Activated naive CD8-positive, alpha-beta T cell treated with anti-CD3 and anti-CD28 coated beads, Interleukin-2, amount 50 U/mL, for 24 hours (primary cell): ENCODE data around the gene TRIM2.
"Not testable (repeated sequence)": the region's sequence is repeated elsewhere in the genome, so short reads cannot be mapped to it uniquely, and the experiment has no call there.

Experiments
- ATAC-seq: fragments of 150-1000 bp; cut with Tn5 transposase; one replicate; pipeline ENCODE4 v1.10.0; 2021
- DNase-seq: peaks from one replicate; pipeline ENCODE4 v3.0.0; 2021
- H3K27ac Mint-ChIP-seq: one replicate; pipeline ENCODE4 v1.8.0; 2021; ENCODE audit warnings: mild to moderate bottlenecking, mixed read lengths
- H3K27me3 Mint-ChIP-seq: one replicate; pipeline ENCODE4 v1.8.0; 2021; ENCODE audit warnings: mixed read lengths
- H3K36me3 Mint-ChIP-seq: one replicate; pipeline ENCODE4 v1.8.0; 2021; ENCODE audit warnings: low read depth, mixed read lengths
- H3K4me1 Mint-ChIP-seq: one replicate; pipeline ENCODE4 v1.8.0; 2021; ENCODE audit warnings: mixed read lengths
- H3K4me3 Mint-ChIP-seq: one replicate; pipeline ENCODE4 v1.8.0; 2021; ENCODE audit warnings: mild to moderate bottlenecking, moderate library complexity, mixed read lengths
- H3K9me3 Mint-ChIP-seq: one replicate; pipeline ENCODE4 v1.8.0; 2021; ENCODE audit warnings: mixed read lengths

Gene TRIM2

DNA sequence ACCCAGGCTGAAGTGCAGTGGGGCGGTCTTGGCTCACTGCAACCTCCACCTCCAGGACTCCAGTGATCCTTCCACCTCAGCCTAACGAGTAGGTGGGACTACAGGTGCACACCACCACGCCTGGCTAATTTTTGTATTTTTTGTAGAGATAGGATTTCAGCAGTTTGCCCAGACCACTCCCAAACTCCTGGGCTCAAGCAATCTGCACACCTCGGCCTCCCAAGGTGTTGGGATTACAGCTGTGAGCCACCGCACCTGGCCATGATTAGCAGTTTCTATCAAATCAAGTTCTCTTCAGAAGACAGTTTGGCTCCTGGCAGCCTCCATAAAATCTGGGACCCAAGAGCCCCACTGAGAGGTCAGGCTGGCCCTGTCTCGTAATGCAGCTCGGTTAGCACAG, 26.4 kb upstream of the TRIM2 start:
- no peak overlapping the region for H3K4me3 Mint-ChIP-seq

DNA sequence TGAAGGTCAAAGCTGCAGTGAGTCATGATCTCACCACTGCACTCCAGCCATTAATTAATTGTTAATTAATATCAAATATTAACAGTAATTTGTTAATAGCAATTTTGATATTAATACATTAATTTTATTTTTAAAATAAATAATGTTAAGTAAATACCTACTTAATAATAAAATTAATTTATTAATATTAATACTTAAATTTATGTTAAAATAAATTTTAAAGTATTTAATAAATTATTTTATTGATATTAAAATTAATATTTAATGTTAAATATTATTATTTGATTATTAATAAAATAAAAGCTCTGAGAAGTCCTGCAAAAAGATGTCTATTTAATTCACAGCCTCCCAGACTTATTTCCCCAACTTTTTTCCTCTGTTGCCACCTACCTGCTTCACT, 25.1 kb upstream of the TRIM2 start:
- H3K27ac Mint-ChIP-seq, result no peak overlapping the region
- H3K4me3 Mint-ChIP-seq, result no peak overlapping the region
- ATAC-seq (no peak), DNase-seq (no peak)
- no peaks in the 10 kb centered on the region for H3K4me1 Mint-ChIP-seq
- H3K27me3 Mint-ChIP-seq, result no peaks in the 10 kb centered on the region
- no peaks in the 10 kb centered on the region for H3K9me3 Mint-ChIP-seq
- no peaks in the 10 kb centered on the region for H3K36me3 Mint-ChIP-seq

More for the DNA sequence above, 26.4 kb upstream of the TRIM2 start:
- no peaks in the 10 kb centered on the region for H3K36me3 Mint-ChIP-seq
- no peaks in the 10 kb centered on the region for H3K9me3 Mint-ChIP-seq
- DNase-seq (no peak), ATAC-seq (no peak)
- no peaks in the 10 kb centered on the region for H3K4me1 Mint-ChIP-seq
- H3K27ac Mint-ChIP-seq, result no peak overlapping the region
- H3K27me3 Mint-ChIP-seq, result no peaks in the 10 kb centered on the region

DNA sequence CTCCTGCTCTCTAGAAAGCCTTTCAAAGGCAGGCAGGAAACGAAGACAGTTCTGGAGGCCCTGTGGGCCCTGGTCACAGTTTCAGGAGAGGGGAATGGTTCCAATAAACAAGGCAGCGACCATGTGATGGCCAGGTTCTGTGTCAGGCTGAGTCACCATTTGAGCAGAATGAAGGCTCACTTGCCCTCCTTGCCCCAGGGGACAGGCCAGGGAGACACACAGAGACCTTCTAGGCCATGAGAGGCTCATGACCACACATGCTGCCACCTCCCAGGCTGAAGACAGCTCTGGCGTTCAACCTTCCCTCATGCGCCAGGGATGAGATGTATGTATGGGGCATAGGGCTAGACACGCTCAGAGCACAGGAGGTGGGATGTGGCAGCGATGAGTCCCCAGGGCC, 22.9 kb upstream of the TRIM2 start:
- Mint-ChIP-seq H3K9me3 (no peaks in the 10 kb centered on the region), H3K4me3 (no peak overlapping the region)
- no peak for ATAC-seq

DNA sequence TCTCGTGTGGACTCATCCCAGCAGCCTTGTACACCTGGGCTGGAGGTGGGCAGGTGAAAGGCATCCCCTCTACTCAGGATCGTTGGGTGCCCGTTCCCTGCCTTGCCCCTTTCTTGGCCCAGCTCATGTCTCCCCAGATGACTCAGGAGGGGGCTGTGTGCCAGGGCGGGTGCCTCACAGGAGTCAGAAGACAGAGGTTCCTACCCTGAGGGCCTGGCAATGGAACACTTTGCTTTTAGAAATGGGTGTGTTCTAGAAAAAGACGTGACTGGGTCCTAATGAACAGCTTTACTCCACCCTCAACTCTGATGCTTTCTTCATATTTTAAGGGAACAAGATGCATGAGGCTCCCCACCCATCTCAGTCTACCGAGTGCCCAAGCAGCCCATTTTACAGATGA, 22.5 kb upstream of the TRIM2 start:
- H3K4me1 Mint-ChIP-seq, result no peaks in the 10 kb centered on the region
- no peak for ATAC-seq
- H3K27ac Mint-ChIP-seq, result no peak overlapping the region

More for the DNA sequence above, 22.9 kb upstream of the TRIM2 start:
- no peaks in the 10 kb centered on the region for H3K4me1 Mint-ChIP-seq
- no peaks in the 10 kb centered on the region for H3K36me3 Mint-ChIP-seq
- no peak overlapping the region for H3K27ac Mint-ChIP-seq
- no peak for DNase-seq
- no peaks in the 10 kb centered on the region for H3K27me3 Mint-ChIP-seq

DNA sequence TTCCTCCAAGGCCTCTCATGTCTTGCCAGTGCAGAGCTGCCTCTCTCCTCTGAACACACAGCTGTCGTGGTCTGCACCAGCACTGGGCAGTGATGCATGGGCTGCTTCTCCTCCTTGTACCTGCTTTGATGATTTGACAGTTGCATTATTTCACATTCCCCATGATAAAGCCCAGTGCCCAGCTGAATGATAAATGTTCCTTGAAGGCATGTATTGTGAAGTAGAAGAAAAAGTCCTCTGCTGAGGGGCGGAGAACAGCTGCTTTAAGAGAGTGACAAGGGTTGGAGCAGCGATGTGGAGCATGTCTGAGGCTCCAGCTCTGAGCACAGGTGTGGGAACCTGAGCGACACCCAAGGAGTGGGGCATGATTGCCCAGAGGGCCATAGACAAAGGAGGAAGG, 21.1 kb upstream of the TRIM2 start:
- Mint-ChIP-seq H3K27me3 (no peaks in the 10 kb centered on the region), H3K4me1 (no peaks in the 10 kb centered on the region), H3K27ac (no peak overlapping the region), H3K9me3 (no peaks in the 10 kb centered on the region), H3K4me3 (no peak overlapping the region), H3K36me3 (no peaks in the 10 kb centered on the region)
- DNase-seq (no peak), ATAC-seq (no peak)

More for the DNA sequence above, 22.5 kb upstream of the TRIM2 start:
- no peak overlapping the region for H3K4me3 Mint-ChIP-seq
- H3K36me3 Mint-ChIP-seq, result no peaks in the 10 kb centered on the region
- H3K27me3 Mint-ChIP-seq, result no peaks in the 10 kb centered on the region
- no peak for DNase-seq
- no peaks in the 10 kb centered on the region for H3K9me3 Mint-ChIP-seq

DNA sequence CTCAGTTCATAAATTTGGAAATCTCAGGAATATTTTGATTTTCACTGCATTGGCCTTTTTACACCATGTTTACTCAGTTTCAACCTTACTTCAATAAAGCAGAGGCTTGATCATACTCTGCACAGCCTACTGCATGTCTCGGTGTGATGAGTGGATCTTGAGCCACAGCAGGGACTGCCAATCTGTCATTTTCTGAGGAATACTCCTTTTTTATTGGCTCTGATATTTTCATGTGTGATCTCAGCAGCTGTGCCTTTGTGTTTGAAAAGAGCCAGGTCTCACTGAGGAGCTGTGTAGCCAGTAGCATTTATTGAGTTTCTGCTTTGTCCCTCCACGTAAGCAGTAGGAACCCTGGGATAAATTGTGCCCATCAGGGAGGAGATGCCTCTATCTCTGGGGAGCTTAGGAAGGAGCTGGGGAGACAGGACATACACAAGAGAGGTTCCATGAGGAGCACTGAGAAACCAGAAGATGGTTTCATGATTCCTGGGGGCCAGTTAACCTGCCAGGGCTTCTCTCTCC, 18.9 kb upstream of the TRIM2 start:
- ATAC-seq (no peak), DNase-seq (no peak)
- no peaks in the 10 kb centered on the region for H3K4me1 Mint-ChIP-seq
- H3K36me3 Mint-ChIP-seq, result no peaks in the 10 kb centered on the region
- H3K27ac Mint-ChIP-seq, result no peak overlapping the region
- no peaks in the 10 kb centered on the region for H3K9me3 Mint-ChIP-seq
- no peak overlapping the region for H3K4me3 Mint-ChIP-seq
- H3K27me3 Mint-ChIP-seq, result no peaks in the 10 kb centered on the region

DNA sequence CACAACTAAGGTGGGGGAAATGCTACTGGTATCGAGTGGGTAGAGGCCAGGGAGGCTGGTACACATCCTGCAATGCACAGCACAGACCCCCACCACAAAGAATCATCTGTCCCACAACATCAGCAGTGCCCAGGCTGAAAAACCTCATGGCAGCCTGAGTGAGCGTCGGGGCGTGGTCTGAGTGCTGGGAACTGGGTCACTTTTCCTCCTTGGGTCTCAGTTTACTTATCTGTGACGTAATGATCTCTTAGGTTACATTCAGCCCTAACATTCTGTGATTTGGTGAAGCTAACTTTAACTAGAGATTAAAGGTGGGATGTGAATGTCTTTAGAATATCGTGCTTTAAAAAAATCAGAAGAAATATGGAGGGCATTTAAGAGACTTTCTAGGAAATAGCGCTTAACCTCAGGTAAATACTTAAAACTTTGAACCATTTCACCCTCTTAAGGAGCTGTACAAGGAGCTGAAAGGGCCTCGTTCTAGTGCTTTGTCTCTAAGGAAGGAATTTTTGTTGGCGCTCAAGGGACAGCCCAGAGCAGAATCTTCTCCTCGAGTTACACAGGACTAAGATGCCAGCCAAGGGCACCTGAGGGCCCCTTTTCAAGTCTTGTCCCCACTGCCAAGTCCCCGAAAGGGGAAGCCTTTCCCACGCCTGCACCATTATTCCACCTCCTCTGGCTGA, 18.1 kb upstream of the TRIM2 start:
- Mint-ChIP-seq H3K36me3 (no peaks in the 10 kb centered on the region), H3K4me3 (no peak overlapping the region), H3K27me3 (no peaks in the 10 kb centered on the region), H3K4me1 (no peaks in the 10 kb centered on the region), H3K27ac (no peak overlapping the region), H3K9me3 (no peaks in the 10 kb centered on the region)
- no peak for ATAC-seq
- no peak for DNase-seq

DNA sequence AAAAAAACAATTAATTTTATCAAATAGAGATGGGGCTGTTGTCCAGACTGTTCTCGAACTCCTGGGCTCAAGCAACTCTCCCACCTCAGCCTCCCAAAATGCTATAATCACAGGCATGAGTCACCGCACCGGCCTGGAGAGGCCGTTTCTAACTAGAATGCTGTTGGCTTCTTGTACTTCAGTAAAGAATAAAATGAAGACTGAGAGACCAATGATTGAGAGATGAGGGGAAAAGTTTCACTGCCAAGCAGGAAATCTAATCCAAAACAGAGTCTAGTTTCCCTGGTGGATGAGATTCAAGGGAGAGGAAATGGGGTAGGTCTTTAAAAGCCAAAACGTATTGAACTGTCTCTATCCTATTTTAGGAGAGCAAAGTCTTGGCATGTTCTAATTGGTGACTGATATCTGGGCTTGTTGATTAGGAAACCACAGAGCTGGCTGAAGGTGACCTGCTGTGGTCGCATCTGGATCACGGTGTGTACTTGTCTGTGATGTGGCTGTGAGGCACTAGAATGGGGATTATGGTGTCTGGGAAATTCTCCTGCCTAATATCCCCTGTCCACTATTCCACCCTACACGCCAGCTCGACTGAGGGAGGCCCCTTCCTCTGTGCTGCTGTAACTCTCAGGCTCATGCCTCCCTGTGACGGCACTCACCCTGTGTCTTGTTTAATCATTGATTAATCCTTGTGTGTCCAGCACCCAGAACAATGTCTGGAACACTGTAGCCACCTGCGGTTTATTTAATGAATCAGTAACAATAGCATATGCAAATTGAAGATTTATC, 15.0 kb upstream of the TRIM2 start:
- no peaks in the 10 kb centered on the region for H3K4me1 Mint-ChIP-seq
- ATAC-seq, result no peak
- H3K4me3 Mint-ChIP-seq, result no peak overlapping the region
- H3K9me3 Mint-ChIP-seq, result no peaks in the 10 kb centered on the region
- DNase-seq, result no peak
- H3K27me3 Mint-ChIP-seq, result no peaks in the 10 kb centered on the region
- no peak overlapping the region for H3K27ac Mint-ChIP-seq
- no peaks in the 10 kb centered on the region for H3K36me3 Mint-ChIP-seq

DNA sequence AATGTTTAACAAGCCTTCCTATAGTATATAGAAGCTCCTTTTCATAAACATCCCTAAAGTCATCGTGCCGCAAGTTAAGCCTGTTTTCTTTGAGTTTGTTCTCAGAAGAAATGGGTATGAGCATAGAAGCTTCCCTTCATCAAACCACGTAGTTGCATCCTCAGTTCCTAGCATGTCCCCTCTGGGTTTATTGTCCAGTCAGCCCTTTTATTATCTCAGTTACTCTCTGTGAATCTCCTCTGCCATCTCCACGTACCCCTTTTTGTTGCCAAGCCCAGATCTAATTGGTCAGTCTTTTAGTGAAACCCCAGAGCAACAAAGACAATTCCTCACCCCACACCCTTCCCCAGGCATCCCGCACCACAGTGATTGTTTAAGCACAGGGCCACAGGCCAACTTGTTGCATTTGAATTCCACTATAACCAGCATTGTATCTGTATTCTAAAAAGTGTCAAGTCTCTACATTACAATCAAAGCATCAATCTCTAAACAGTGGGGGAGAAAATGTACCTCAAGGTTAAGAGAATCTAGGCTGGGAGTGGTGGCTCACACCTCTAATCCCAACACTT, 12.4 kb upstream of the TRIM2 start:
- DNase-seq (no peak), ATAC-seq (no peak)
- Mint-ChIP-seq H3K36me3 (no peaks in the 10 kb centered on the region), H3K4me1 (no peaks in the 10 kb centered on the region), H3K9me3 (no peaks in the 10 kb centered on the region), H3K27ac (no peak overlapping the region), H3K4me3 (no peak overlapping the region), H3K27me3 (no peaks in the 10 kb centered on the region)

DNA sequence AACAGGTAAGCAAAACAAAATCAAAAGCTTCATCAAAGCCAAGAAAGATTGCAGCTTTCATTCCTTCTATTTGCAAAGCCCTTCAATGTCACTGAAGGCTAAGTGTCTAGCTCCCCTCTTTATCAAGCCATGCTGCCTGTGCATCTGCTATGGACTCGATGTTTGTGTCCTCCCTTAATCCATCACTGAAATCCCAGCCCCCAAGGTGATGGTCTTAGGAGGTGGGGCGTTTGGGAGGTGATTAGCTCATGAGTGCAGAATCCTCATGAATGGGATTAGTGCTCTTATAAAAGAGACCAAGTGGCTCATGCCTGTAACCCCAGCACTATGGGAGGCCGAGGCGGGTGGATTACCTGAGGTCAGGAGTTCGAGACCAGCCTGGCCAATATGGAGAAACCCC, 6.9 kb upstream of the TRIM2 start:
- DNase-seq (no peak), ATAC-seq (no peak)
- H3K4me3 Mint-ChIP-seq, result no peak overlapping the region
- no peak overlapping the region for H3K27ac Mint-ChIP-seq
- no peaks in the 10 kb centered on the region for H3K4me1 Mint-ChIP-seq
- no peaks in the 10 kb centered on the region for H3K9me3 Mint-ChIP-seq
- H3K27me3 Mint-ChIP-seq, result no peaks in the 10 kb centered on the region
- H3K36me3 Mint-ChIP-seq, result no peaks in the 10 kb centered on the region

DNA sequence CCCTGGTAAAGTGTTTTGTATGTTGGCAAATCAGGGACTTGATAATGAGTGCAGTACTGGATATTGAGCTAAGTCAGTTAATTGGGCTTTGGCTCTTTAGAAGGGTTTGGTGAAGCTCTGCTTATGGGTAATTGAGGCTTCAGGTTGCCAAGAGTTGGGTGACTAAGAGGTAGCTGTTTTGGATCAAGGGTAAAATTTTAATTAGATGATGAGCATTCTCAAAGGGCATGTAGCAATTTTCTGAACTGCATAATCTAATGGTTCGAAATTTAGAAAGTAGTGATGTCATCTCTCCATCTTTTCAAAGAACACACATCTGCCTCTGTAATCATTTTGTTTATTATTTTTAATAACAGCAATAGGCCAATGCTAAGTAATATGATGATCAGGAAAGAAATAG, 5.5 kb upstream of the TRIM2 start:
- Mint-ChIP-seq H3K4me1 (no peaks in the 10 kb centered on the region), H3K4me3 (no peak overlapping the region), H3K36me3 (no peaks in the 10 kb centered on the region), H3K27me3 (no peaks in the 10 kb centered on the region), H3K9me3 (no peaks in the 10 kb centered on the region), H3K27ac (no peak overlapping the region)
- ATAC-seq (no peak), DNase-seq (no peak)

DNA sequence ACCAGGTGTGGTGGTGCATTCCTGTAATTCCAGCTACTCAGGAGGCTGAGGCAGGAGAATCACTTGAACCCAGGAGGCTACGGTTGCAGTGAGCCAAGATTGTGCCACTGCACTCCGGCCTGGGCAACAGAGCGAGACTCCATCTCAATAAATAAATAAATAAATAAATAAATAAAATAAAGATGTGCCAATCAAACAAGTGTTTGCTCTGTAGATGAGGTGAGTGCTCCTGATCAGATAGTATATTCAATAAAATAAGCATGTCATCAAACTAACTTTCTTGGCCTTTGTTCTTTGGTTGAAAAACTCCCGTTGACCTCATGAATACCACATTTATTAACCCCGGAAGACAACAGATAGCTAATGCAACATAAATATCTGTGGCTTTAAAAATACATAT, 497 bp upstream of the TRIM2 start:
- not testable (repeated sequence) for H3K4me3 Mint-ChIP-seq, ATAC-seq, H3K27me3 Mint-ChIP-seq, H3K9me3 Mint-ChIP-seq, H3K36me3 Mint-ChIP-seq, H3K27ac Mint-ChIP-seq, DNase-seq
- peaks cover 33% of the 10 kb centered on the region for H3K4me1 Mint-ChIP-seq

DNA sequence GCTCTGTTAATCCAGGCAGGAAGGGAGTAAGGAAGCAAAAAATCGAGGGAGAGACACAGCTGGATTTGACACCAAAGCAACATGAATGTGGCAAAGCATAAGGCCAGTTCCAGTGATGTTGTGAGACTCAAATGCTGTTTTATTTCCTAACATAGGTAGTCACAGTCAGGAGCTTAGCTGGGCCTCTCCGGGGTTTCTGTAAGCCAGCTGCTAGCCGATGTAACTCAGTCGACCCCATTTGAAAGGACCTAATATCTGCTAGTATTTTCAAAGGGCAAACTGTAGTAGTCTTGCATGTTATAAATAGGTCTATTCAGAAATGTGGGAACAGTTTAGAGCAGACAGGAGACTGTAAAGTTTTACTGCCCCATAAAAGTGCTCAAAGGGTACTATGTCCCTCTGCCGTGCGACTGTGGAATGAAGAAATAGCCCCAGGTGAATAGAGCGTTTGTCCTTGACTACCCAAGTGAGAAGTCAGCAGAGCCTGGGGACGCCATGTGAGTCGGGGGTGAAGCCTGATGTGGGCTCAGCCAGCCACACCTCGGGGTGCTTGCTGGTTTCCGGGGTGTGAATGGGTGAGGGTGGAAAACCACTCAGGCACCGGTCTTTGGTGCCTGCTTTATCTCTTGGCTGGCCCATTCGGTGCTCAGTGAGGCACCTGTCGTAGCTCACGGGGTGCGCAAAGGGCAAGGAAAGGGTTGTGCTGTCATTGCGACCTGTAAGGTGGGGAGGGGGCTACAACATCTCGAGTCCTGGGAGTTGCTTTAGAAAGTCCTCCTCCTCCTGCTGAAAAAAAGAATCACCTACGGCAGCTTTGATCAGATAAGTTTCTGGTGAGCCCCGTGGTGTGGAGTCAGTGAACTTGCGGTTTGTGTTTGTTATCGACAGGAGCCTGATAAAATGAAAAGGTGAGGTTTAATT, 745 bp downstream of the TRIM2 start:
- no peaks in the 10 kb centered on the region for H3K36me3 Mint-ChIP-seq
- H3K9me3 Mint-ChIP-seq, result no peaks in the 10 kb centered on the region
- peak overlapping the region; percentile 21 for H3K4me3 Mint-ChIP-seq
- ATAC-seq (peak; percentile 35), DNase-seq (no peak)
- peaks cover 9% of the 10 kb centered on the region for H3K27me3 Mint-ChIP-seq
- H3K27ac Mint-ChIP-seq, result peak overlapping the region; percentile 62
- peaks cover 33% of the 10 kb centered on the region for H3K4me1 Mint-ChIP-seq

DNA sequence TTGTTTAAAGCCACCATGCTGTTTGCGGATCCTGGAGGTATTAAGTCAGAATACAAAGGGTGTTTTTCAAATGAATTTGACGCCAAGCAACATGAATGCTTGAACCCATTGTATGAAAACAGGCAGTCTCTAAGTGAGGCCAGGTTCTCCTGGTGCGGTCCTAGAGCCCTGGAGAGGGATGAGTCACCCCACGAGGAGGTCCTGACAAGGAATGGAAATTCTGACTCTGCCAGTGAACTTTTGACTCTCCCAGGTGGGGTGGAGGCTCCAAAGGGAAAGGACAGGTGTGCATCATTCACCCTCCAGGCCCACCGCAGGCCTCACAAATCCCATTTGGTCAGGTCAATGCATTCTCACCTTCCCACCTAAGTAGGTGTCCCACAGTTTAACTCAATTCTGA, 1.5 kb downstream of the TRIM2 start:
- Mint-ChIP-seq H3K36me3 (no peaks in the 10 kb centered on the region), H3K9me3 (no peaks in the 10 kb centered on the region), H3K4me1 (peaks cover 33% of the 10 kb centered on the region), H3K27ac (peak overlapping the region; percentile 62), H3K27me3 (peaks cover 9% of the 10 kb centered on the region), H3K4me3 (no peak overlapping the region)
- ATAC-seq, result peak; percentile 85
- DNase-seq, result peak; percentile 31
